Keratinocyte (primary cell): ENCODE measurements around the gene KIR2DL4.
"Not testable (repeated sequence)": the region's sequence is repeated elsewhere in the genome, so short reads cannot be mapped to it uniquely, and the experiment has no call there.

ENCODE experiments used
- EZH2 ChIP-seq: IDR thresholded peaks from one replicate; pipeline ENCODE4 v1.6.1; 2012; ENCODE audit warnings: inconsistent platforms, mild to moderate bottlenecking, low read length, moderate library complexity
- TF ChIP-seq, protein P1 (sequence below), 3 experiments: IDR thresholded peaks in 1 of 3; conservative IDR thresholded peaks in 1 of 3; optimal IDR thresholded peaks in 1 of 3; 2 replicates in 2 of 3; 3 replicates in 1 of 3; pipeline versions ENCODE3 to v1.5.1; 2011; ENCODE audit warnings: low read length in 3 of 3, mild to moderate bottlenecking in 3 of 3, moderate library complexity in 2 of 3, control low read depth in 1 of 3, inconsistent platforms in 1 of 3; ENCODE audit not compliant: insufficient read depth in 2 of 3; ENCODE audit errors: extremely low read depth in 1 of 3

DNA sequence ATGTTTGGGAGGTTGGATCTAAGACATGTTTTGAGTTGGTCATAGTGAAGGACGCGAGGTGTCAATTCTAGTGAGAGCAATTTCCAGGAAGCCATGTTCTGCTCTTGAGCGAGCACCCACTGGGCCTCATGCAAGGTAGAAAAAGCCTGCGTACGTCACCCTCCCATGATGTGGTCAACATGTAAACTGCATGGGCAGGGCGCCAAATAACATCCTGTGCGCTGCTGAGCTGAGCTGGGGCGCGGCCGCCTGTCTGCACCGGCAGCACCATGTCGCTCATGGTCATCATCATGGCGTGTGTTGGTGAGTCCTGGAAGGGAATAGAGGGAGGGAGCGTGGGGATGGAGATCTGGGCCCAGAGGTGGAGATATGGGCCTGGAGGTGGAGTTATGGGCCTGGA lies 29.1 kb downstream of the KIR2DL4 start, which contains the start of gene KIR2DS4:
- TF ChIP-seq EZH2 = not testable (repeated sequence)
- TF ChIP-seq, protein P1, sequence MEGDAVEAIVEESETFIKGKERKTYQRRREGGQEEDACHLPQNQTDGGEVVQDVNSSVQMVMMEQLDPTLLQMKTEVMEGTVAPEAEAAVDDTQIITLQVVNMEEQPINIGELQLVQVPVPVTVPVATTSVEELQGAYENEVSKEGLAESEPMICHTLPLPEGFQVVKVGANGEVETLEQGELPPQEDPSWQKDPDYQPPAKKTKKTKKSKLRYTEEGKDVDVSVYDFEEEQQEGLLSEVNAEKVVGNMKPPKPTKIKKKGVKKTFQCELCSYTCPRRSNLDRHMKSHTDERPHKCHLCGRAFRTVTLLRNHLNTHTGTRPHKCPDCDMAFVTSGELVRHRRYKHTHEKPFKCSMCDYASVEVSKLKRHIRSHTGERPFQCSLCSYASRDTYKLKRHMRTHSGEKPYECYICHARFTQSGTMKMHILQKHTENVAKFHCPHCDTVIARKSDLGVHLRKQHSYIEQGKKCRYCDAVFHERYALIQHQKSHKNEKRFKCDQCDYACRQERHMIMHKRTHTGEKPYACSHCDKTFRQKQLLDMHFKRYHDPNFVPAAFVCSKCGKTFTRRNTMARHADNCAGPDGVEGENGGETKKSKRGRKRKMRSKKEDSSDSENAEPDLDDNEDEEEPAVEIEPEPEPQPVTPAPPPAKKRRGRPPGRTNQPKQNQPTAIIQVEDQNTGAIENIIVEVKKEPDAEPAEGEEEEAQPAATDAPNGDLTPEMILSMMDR (optimal IDR thresholded peaks at IDR 0.05 in 1 of 3, IDR thresholded peaks at IDR 0.05 in 1 of 3, conservative IDR thresholded peaks at IDR 0.05 in 1 of 3; ENCODE audit: extremely low read depth in 1 of 3, insufficient read depth in 2 of 3, low read length in 3 of 3) = not testable (repeated sequence)
